Adrenal gland (tissue), 5 donors: ENCODE results near the gene EGLN2.
"Not testable (repeated sequence)": the region's sequence is repeated elsewhere in the genome, so short reads cannot be mapped to it uniquely, and the experiment has no call there.

Experiments used
- CTCF ChIP-seq, 6 experiments: fragments of 450-650 bp in 4 of 6; fragments of 200-600 bp in 2 of 6; sonication (generic) in 1 of 6; IDR thresholded peaks; 1 replicate in 5 of 6; 2 replicates in 1 of 6; pipeline versions ENCODE4 v1.5.1 to v1.8.0; 2016 to 2021; ENCODE audit warnings: antibody characterized with exemption in 6 of 6, mild to moderate bottlenecking in 2 of 6, moderate library complexity in 1 of 6
- POLR2A ChIP-seq, 2 donors: fragments of 450-650 bp; IDR thresholded peaks; one replicate each; pipeline ENCODE4 v1.6.1; 2017; ENCODE audit warnings: antibody characterized with exemption in 2 of 2, mild to moderate bottlenecking in 2 of 2, moderate library complexity in 1 of 2
- donor health status: DM: no; HTN: no; CAD: no.

DNA sequence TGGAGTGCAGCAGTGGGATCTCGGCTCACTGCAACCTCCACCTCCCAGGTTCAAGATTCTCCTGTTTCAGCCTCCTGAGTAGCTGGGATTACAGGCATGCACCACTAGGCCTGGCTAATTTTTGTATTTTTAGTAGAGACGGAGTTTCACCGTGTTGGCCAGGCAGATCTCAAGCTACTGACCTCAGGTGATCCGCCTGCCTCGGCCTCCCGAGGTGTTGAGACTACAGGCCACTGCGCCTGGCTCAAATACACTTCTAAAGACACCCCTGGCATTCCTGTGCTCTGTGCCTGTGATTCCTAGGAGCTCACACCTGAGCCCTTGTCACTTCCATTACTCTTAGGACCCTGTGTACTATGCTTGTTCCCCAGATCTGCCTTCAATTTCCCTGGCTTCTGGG lies 13.6 kb downstream of the EGLN2 start:
- not testable (repeated sequence) for TF ChIP-seq CTCF, POLR2A (IDR thresholded peaks at IDR 0.05)
